Nephron progenitor cell (in vitro differentiated cells): Measurements from ENCODE around the gene CRK.

Experiments
- DNase-seq: peaks from one replicate; pipeline ENCODE4 v3.0.0; 2021
- H3K27ac Mint-ChIP-seq: 2 replicates; pipeline ENCODE4 v1.8.0; 2021; ENCODE audit warnings: mild to moderate bottlenecking, moderate library complexity, mixed read lengths
- H3K27me3 Mint-ChIP-seq: 2 replicates; pipeline ENCODE4 v1.8.0; 2021; ENCODE audit warnings: mild to moderate bottlenecking, low read depth, mixed read lengths; ENCODE audit not compliant: poor library complexity
- H3K36me3 Mint-ChIP-seq: 2 replicates; pipeline ENCODE4 v1.8.0; 2021; ENCODE audit warnings: low read depth, mixed read lengths
- H3K4me1 Mint-ChIP-seq: 2 replicates; pipeline ENCODE4 v1.8.0; 2021; ENCODE audit warnings: mixed read lengths
- H3K4me3 Mint-ChIP-seq: 2 replicates; pipeline ENCODE4 v1.8.0; 2021; ENCODE audit warnings: mild to moderate bottlenecking, moderate library complexity, mixed read lengths
- H3K9me3 Mint-ChIP-seq: 2 replicates; pipeline ENCODE4 v1.8.0; 2021; ENCODE audit warnings: mild to moderate bottlenecking, moderate library complexity, mixed read lengths
- TF ChIP-seq, protein P1 (sequence below): fragments of 200-600 bp; sonication (generic); IDR thresholded peaks from 2 replicates; pipeline ENCODE4 v1.5.0; 2021; ENCODE audit warnings: antibody characterized with exemption

CRK gene

DNA sequence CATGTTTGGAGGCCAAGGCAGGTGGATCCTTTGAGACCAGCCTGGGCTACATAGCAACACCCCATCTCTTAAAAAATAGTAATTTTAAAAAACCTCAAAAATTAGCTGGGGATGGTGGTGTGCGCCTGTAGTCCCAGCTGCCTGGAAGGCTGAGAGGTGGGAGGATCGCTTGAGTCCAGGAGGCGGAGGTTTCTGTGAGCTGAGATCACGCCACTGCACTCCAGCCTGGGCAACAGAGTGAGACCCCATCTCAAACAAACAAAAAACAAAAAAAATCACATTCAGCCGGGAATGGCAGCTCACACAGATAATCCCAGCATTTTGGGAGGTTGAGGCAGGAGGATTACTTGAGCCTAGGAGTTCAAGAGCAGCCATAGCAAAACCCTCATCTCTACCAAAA, 39.6 kb downstream of the CRK start:
- peaks cover 3% of the 10 kb centered on the region for H3K9me3 Mint-ChIP-seq
- H3K36me3 Mint-ChIP-seq, result peaks cover 24% of the 10 kb centered on the region

DNA sequence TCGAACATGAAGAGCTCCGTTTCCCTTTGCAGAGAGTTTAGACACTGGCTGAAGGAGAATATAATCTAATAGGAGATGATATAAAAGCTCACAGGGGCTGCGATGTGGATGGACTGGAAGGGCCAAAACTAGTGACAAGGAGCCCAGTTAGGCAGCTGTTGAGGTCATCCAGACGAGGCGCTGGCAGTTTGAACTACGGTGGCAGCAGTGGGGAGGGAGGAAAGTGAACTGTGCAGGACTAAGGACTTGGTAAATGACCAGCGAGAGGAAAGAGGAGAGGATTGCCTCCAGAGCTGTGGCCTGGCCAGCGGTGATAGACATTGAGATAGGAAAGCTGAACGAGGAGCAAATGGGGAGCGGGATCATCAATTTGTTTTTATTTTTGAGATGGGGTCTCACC, 41.4 kb downstream of the CRK start:
- Mint-ChIP-seq H3K36me3 (peaks cover 14% of the 10 kb centered on the region), H3K9me3 (peaks cover 3% of the 10 kb centered on the region), H3K27me3 (peaks cover 4% of the 10 kb centered on the region), H3K27ac (peak overlapping the region; percentile 9), H3K4me3 (no peak overlapping the region), H3K4me1 (peaks cover 7% of the 10 kb centered on the region)
- DNase-seq, result no peak
- TF ChIP-seq, protein P1, sequence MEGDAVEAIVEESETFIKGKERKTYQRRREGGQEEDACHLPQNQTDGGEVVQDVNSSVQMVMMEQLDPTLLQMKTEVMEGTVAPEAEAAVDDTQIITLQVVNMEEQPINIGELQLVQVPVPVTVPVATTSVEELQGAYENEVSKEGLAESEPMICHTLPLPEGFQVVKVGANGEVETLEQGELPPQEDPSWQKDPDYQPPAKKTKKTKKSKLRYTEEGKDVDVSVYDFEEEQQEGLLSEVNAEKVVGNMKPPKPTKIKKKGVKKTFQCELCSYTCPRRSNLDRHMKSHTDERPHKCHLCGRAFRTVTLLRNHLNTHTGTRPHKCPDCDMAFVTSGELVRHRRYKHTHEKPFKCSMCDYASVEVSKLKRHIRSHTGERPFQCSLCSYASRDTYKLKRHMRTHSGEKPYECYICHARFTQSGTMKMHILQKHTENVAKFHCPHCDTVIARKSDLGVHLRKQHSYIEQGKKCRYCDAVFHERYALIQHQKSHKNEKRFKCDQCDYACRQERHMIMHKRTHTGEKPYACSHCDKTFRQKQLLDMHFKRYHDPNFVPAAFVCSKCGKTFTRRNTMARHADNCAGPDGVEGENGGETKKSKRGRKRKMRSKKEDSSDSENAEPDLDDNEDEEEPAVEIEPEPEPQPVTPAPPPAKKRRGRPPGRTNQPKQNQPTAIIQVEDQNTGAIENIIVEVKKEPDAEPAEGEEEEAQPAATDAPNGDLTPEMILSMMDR, result no peak

More for the DNA sequence above, 39.6 kb downstream of the CRK start:
- peaks cover 4% of the 10 kb centered on the region for H3K27me3 Mint-ChIP-seq
- TF ChIP-seq, protein P1, result no peak
- H3K27ac Mint-ChIP-seq, result no peak overlapping the region
- peaks cover 7% of the 10 kb centered on the region for H3K4me1 Mint-ChIP-seq
- H3K4me3 Mint-ChIP-seq, result no peak overlapping the region
- DNase-seq, result no peak

DNA sequence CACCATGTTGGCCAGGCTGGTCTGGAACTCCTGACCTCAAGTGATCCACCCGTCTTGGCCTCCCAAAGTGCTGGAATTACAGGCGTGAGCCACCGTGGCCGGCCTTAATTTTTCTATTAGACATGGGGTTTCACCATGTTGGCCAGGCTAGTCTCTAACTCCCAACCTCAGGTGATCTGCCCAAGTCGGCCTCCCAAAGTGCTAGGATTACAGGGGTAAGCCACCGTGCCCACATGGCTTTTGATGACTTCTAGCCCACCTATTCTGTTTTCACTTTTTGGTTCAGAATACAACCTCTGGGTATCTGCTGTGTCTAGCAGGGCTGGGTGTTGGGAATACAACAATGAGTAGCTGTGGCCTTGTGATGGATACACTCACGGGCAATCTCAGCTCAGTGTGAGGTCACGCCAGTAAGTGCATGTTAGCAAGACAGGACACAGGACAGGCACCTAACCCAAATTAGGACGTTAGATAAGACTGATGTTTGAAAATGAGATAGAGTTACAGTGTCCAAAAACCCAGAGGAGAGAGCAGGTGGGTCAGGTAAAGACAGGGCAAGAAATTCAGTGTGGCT, 41.9 kb downstream of the CRK start:
- H3K36me3 Mint-ChIP-seq, result peaks cover 14% of the 10 kb centered on the region

DNA sequence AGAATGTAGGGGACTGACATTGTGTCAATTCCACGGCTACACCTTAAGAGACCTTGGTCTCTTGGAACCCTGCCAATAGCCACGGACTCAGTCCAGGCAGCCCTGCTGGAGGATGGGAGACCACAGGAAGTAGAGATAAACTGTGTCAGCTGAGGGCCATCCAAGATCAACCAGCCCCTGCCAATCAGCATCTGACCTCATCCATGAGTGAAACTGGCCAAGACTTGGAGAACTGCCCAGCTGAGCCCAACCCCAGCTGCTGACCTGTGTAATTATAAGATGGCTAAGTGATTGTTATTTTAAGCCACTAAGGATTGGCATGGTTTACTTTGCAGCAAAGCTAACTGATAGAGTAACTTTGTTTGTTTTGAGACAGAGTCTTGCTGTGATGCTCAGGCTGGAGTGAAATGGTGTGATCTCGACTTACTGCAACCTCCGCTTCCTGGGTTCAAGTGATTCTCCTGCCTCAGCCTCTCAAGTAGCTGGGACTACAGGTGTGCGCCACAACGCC, 42.7 kb downstream of the CRK start:
- Mint-ChIP-seq H3K27me3 (peaks cover 4% of the 10 kb centered on the region), H3K4me3 (no peak overlapping the region), H3K27ac (no peak overlapping the region), H3K4me1 (peaks cover 7% of the 10 kb centered on the region), H3K36me3 (peaks cover 14% of the 10 kb centered on the region), H3K9me3 (peaks cover 3% of the 10 kb centered on the region)
- DNase-seq, result no peak
- TF ChIP-seq, protein P1, result no peak

More for the DNA sequence above, 41.9 kb downstream of the CRK start:
- TF ChIP-seq, protein P1, result no peak
- no peak overlapping the region for H3K4me3 Mint-ChIP-seq
- DNase-seq, result no peak
- H3K4me1 Mint-ChIP-seq, result peaks cover 7% of the 10 kb centered on the region
- H3K27ac Mint-ChIP-seq, result peak overlapping the region; percentile 9
- H3K9me3 Mint-ChIP-seq, result peaks cover 3% of the 10 kb centered on the region
- peaks cover 4% of the 10 kb centered on the region for H3K27me3 Mint-ChIP-seq

DNA sequence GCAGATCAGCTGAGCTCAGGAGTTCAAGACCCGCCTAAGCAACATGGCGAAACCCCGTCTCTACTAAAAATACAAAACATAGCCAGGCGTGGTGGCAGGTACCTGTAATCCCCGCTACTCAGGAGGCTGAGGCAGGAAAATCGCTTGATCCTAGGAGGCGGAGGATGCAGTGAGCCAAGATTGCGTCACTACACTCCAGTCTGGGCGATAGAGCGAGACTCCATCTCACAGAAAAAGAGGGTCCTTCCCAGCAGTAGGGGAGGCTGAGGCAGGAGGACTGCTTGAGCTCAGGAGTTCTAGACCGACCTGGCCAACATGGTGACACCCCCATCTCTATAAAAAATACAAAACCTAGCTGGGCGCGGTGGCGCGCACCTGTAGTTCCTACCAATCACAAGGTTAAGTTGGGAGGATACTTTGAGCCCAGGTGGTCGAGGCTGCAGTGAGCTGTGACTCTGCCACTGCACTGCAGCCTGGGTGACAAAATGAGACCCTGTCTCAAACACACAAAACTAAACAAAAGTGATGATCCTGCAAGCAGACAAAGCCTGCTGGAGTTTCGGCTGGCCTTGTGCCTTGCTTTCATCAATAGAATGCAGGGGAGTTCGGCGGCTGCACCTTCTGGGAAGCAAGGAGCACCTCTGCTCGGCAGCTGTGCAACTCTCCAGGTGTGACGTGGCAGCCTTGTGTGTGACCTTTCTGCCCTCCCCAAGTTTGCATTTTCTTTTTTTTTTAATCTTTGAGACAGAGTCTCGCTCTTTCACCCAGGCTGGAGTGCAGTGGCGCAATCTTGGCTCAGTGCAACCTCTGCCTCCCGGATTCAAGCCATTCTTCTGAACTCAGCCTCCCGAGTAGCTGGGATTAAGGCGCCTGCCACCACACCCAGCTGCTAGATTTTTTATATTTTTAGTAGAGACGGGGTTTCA, 43.6 kb downstream of the CRK start:
- TF ChIP-seq, protein P1, result no peak
- Mint-ChIP-seq H3K4me3 (no peak overlapping the region), H3K27ac (no peak overlapping the region), H3K9me3 (peaks cover 3% of the 10 kb centered on the region), H3K36me3 (peaks cover 9% of the 10 kb centered on the region), H3K27me3 (peaks cover 4% of the 10 kb centered on the region), H3K4me1 (peaks cover 7% of the 10 kb centered on the region)
- no peak for DNase-seq
